SH-SY5Y (cell line): ENCODE data around the gene HCN2.

Source experiments
- GATA2 ChIP-seq: IDR thresholded peaks from 2 replicates; pipeline ENCODE4 v1.6.1; 2011; ENCODE audit warnings: mild to moderate bottlenecking, low read depth, low read length
- GATA3 ChIP-seq: IDR thresholded peaks from 2 replicates; pipeline ENCODE4 v1.6.1; 2011; ENCODE audit warnings: low read depth, mild to moderate bottlenecking, low read length, moderate library complexity

- TF ChIP-seq GATA2 (no peak), GATA3 (no peak)
These were observed 29.1 kb downstream of the HCN2 start for GRCh38 chr19:618674-619285.
